Measurements from ENCODE around the gene CMTM1. TPM values are rescaled to one million over a fixed set of nuclear protein-coding genes. Genes with fewer than 3 reads are reported as not detected.
"Not testable (repeated sequence)": the region's sequence is repeated elsewhere in the genome, so short reads cannot be mapped to it uniquely, and the experiment has no call there.

CMTM1 gene
- total and polyA plus RNA-seq, 2 experiments from 2014 or later, result 1.4 to 1.9 TPM

- no peak overlapping the region for H3K4me3 ChIP-seq
- no peak overlapping the region for H2AFZ ChIP-seq
- no peaks in the 10 kb centered on the region for H3K9me2 ChIP-seq (ENCODE audit: insufficient read depth)
- Mint-ChIP-seq H3K27ac (no peak overlapping the region), H3K9me3 (no peaks in the 10 kb centered on the region; the same call in 1 of the 3 replicates), H3K4me1 (peaks cover 27% of the 10 kb centered on the region), H3K4me3 (no peak overlapping the region; the same call in 2 of the 3 replicates), H3K36me3 (ENCODE audit: low read depth) (peaks cover 58% of the 10 kb centered on the region), H3K27me3 (ENCODE audit: insufficient read depth, low read depth, poor library complexity) (peaks cover 5% of the 10 kb centered on the region)
- no peaks in the 10 kb centered on the region; the same call in 1 of the 2 replicates for H3F3A ChIP-seq (replicated peaks; ENCODE audit: low read depth)
- peaks cover 12% of the 10 kb centered on the region for H4K20me1 ChIP-seq (replicated peaks; ENCODE audit: insufficient read depth)
- 0 out of 2 replicates have a peak, but pooled peaks cover 5% of the 10 kb centered on the region for H3K36me3 ChIP-seq (ENCODE audit: insufficient read depth)
- no peak for ATAC-seq
- H3K27ac ChIP-seq (ENCODE audit: low read depth), result no peak overlapping the region
- H3K4me2 ChIP-seq, result no peak overlapping the region
- H3K79me2 ChIP-seq (replicated peaks; ENCODE audit: insufficient read depth), result 0 out of 2 replicates have a peak, but pooled peaks cover 4% of the 10 kb centered on the region
- no peak for DNase-seq (ENCODE audit: low spot score)
- H3K4me1 ChIP-seq (ENCODE audit: insufficient read depth), result peaks cover 12% of the 10 kb centered on the region
- no peaks in the 10 kb centered on the region for H3K27me3 ChIP-seq (ENCODE audit: insufficient read depth)
- TF ChIP-seq EZH2 (IDR thresholded peaks at IDR 0.05; ENCODE audit: low read depth, unreplicated experiment) (no peak), NANOG (IDR thresholded peaks at IDR 0.05; ENCODE audit: borderline replicate concordance) (no peak), CTCF (conservative IDR thresholded peaks at IDR 0.05; ENCODE audit: low read depth in 2 of 2) (no peak), STAT1 (IDR thresholded peaks at IDR 0.05; ENCODE audit: unreplicated experiment) (no peak), JUNB (IDR thresholded peaks at IDR 0.05; ENCODE audit: unreplicated experiment) (no peak)
- TF ChIP-seq, protein P1, sequence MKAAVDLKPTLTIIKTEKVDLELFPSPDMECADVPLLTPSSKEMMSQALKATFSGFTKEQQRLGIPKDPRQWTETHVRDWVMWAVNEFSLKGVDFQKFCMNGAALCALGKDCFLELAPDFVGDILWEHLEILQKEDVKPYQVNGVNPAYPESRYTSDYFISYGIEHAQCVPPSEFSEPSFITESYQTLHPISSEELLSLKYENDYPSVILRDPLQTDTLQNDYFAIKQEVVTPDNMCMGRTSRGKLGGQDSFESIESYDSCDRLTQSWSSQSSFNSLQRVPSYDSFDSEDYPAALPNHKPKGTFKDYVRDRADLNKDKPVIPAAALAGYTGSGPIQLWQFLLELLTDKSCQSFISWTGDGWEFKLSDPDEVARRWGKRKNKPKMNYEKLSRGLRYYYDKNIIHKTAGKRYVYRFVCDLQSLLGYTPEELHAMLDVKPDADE (IDR thresholded peaks at IDR 0.05), result no peak
Measured at GRCh38 chr16:66610111-66610820, 44.0 kb downstream of the CMTM1 start.

- H3K9me3 Mint-ChIP-seq, H3K4me3 Mint-ChIP-seq, H2AFZ ChIP-seq: not testable (repeated sequence)
Measured at GRCh38 chr16:66611911-66612310, 45.7 kb downstream of the CMTM1 start.

DNA sequence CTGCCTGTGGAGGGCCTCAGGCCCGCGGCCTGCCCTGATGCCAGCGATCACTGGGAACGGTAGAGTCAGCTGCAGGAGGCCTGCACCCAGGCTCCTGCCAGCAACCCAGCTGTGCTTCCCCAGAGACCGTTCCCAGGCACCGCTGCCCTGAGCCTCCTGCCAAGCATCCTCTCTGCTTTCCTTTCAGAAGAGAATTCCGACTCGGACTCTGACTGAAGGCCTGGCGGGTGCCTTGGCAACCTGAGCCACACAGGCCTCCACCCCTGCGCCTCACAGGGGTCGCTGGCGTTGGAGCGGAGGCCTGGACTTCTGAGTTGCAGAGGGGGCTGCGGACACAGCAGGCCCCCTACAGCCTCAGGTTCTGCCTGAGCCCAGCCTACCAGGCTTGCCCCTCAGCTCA is 46.2 kb downstream of the CMTM1 start:
- Histone ChIP-seq H2AFZ (no peak overlapping the region), H3F3A (replicated peaks; ENCODE audit: low read depth) (no peaks in the 10 kb centered on the region; the same call in 1 of the 2 replicates), H3K36me3 (ENCODE audit: insufficient read depth) (0 out of 2 replicates have a peak, but pooled peaks cover 5% of the 10 kb centered on the region), H3K4me2 (no peak overlapping the region), H4K20me1 (replicated peaks; ENCODE audit: insufficient read depth) (peaks cover 5% of the 10 kb centered on the region), H3K27ac (ENCODE audit: low read depth) (no peak overlapping the region), H3K4me3 (no peak overlapping the region), H3K9me2 (ENCODE audit: insufficient read depth) (no peaks in the 10 kb centered on the region), H3K79me2 (replicated peaks; ENCODE audit: insufficient read depth) (no peaks in the 10 kb centered on the region), H3K27me3 (ENCODE audit: insufficient read depth) (no peaks in the 10 kb centered on the region), H3K4me1 (ENCODE audit: insufficient read depth) (peaks cover 26% of the 10 kb centered on the region)
- H3K4me1 Mint-ChIP-seq, result peaks cover 31% of the 10 kb centered on the region
- H3K4me3 Mint-ChIP-seq, result no peak overlapping the region
- H3K9me3 Mint-ChIP-seq, result no peaks in the 10 kb centered on the region; the same call in 2 of the 3 replicates
- H3K36me3 Mint-ChIP-seq (ENCODE audit: low read depth), result peaks cover 59% of the 10 kb centered on the region
- H3K27ac Mint-ChIP-seq, result no peak overlapping the region
- DNase-seq (ENCODE audit: low spot score) (no peak), ATAC-seq (no peak)
- peaks cover 5% of the 10 kb centered on the region for H3K27me3 Mint-ChIP-seq (ENCODE audit: insufficient read depth, low read depth, poor library complexity)
- no peak for TF ChIP-seq NANOG (IDR thresholded peaks at IDR 0.05; ENCODE audit: borderline replicate concordance)
- TF ChIP-seq CREB1 (CRISPR knock-in tag; IDR thresholded peaks at IDR 0.05; ENCODE audit: low read depth), result no peak
- no peak for TF ChIP-seq STAT1 (IDR thresholded peaks at IDR 0.05; ENCODE audit: unreplicated experiment)
- TF ChIP-seq POLR2AphosphoS5 (IDR thresholded peaks at IDR 0.05; ENCODE audit: low read depth), result no peak
- TF ChIP-seq, protein P1 (IDR thresholded peaks at IDR 0.05), result no peak
- TF ChIP-seq ZNF331 (CRISPR knock-in tag; IDR thresholded peaks at IDR 0.05; ENCODE audit: low read depth), result no peak
- no peak for TF ChIP-seq EZH2phosphoT487 (IDR thresholded peaks at IDR 0.05; ENCODE audit: unreplicated experiment)
- no peak for TF ChIP-seq ZNF114 (CRISPR knock-in tag; IDR thresholded peaks at IDR 0.05)
- TF ChIP-seq CTCF (conservative IDR thresholded peaks at IDR 0.05; ENCODE audit: low read depth in 2 of 2), result no peak
- no peak for TF ChIP-seq JUNB (IDR thresholded peaks at IDR 0.05; ENCODE audit: unreplicated experiment)
- TF ChIP-seq EZH2 (IDR thresholded peaks at IDR 0.05; ENCODE audit: low read depth, unreplicated experiment), result no peak

More at GRCh38 chr16:66611911-66612310, 45.7 kb downstream of the CMTM1 start:
- H3K27me3 ChIP-seq (ENCODE audit: insufficient read depth); H3F3A ChIP-seq (replicated peaks; ENCODE audit: low read depth); DNase-seq (ENCODE audit: low spot score); H3K27me3 Mint-ChIP-seq (ENCODE audit: insufficient read depth, low read depth, poor library complexity); H3K27ac Mint-ChIP-seq; H3K9me2 ChIP-seq (ENCODE audit: insufficient read depth); H4K20me1 ChIP-seq (replicated peaks; ENCODE audit: insufficient read depth); H3K4me3 ChIP-seq; H3K79me2 ChIP-seq (replicated peaks; ENCODE audit: insufficient read depth); H3K27ac ChIP-seq (ENCODE audit: low read depth); H3K4me2 ChIP-seq; H3K36me3 ChIP-seq (ENCODE audit: insufficient read depth); ATAC-seq: not testable (repeated sequence)
- peaks cover 21% of the 10 kb centered on the region for H3K4me1 ChIP-seq (ENCODE audit: insufficient read depth)
- H3K36me3 Mint-ChIP-seq (ENCODE audit: low read depth), result peaks cover 59% of the 10 kb centered on the region
- H3K4me1 Mint-ChIP-seq, result peaks cover 31% of the 10 kb centered on the region
